PC-9 (cell line): Measurements from ENCODE around the gene FNIP1. TPM values are rescaled to one million over a fixed set of nuclear protein-coding genes. Genes with fewer than 3 reads are reported as not detected.

Experiments
- BruUV-seq: library from RNA; stranded (reverse); fragments of 400-500 nt; replicated peaks from 2 replicates; lab custom pipeline; 2021; lab: Mats Ljungman, UMichigan
- CTCF ChIA-PET: fragments of 300-600 bp; sonication (Branson Sonifier 250); formaldehyde crosslinking; loops from one replicate; lab custom pipeline; 2022; ENCODE audit warnings: antibody characterized with exemption; lab: Charles Lee
- POLR2A ChIA-PET: fragments of 300-600 bp; sonication (Branson Sonifier 250); formaldehyde crosslinking; loops from one replicate; lab custom pipeline; 2022; ENCODE audit warnings: antibody characterized with exemption; ENCODE audit not compliant: unreplicated experiment; lab: Charles Lee
- DNase-seq, 2 experiments: peaks; one replicate each; pipeline versions ENCODE4 v3.0.0 to v3.0.0-alpha.2; 2015 to 2022; ENCODE audit warnings: mixed read lengths in 1 of 2
- H2AFZ ChIP-seq: fragments of 200-600 bp; sonication (generic); 2 replicates; pipeline ENCODE4 v1.8.1; 2017; ENCODE audit warnings: antibody characterized with exemption
- H3F3A ChIP-seq: fragments of 200-600 bp; sonication (generic); 2 replicates; pipeline ENCODE4 v1.8.1; 2017; ENCODE audit warnings: antibody characterized with exemption, mild to moderate bottlenecking, low read depth; ENCODE audit not compliant: insufficient read depth
- H3K27ac ChIP-seq: fragments of 200-600 bp; sonication (generic); 2 replicates; pipeline ENCODE4 v1.6.1; 2016; ENCODE audit warnings: mixed run types
- H3K27me3 ChIP-seq: fragments of 200-600 bp; sonication (generic); 2 replicates; pipeline ENCODE4 v1.6.1; 2016; ENCODE audit warnings: low read depth, mixed run types; ENCODE audit not compliant: insufficient read depth
- H3K36me3 ChIP-seq: fragments of 200-600 bp; sonication (generic); 2 replicates; pipeline ENCODE4 v1.6.1; 2016; ENCODE audit warnings: low read depth, mixed run types
- H3K4me1 ChIP-seq: fragments of 200-600 bp; sonication (generic); replicated peaks from 2 replicates; pipeline ENCODE4 v1.6.1; 2016; ENCODE audit warnings: mixed run types; ENCODE audit not compliant: insufficient read depth
- H3K4me2 ChIP-seq: fragments of 200-600 bp; sonication (generic); 2 replicates; pipeline ENCODE4 v1.6.1; 2017; ENCODE audit warnings: mixed run types
- H3K4me3 ChIP-seq: fragments of 200-600 bp; sonication (generic); 2 replicates; pipeline ENCODE4 v1.6.1; 2016; ENCODE audit warnings: mixed run types
- H3K79me2 ChIP-seq: fragments of 200-600 bp; sonication (generic); 2 replicates; pipeline ENCODE4 v1.6.1; 2017; ENCODE audit warnings: low read depth, mixed run types
- H3K9me2 ChIP-seq: fragments of 200-600 bp; sonication (generic); 2 replicates; pipeline ENCODE4 v1.8.1; 2017; ENCODE audit warnings: mild to moderate bottlenecking; ENCODE audit not compliant: insufficient read depth
- H3K9me3 ChIP-seq: fragments of 200-600 bp; sonication (generic); 2 replicates; pipeline ENCODE4 v1.8.1; 2016; ENCODE audit warnings: low read depth; ENCODE audit not compliant: insufficient read depth
- H4K20me1 ChIP-seq: fragments of 200-600 bp; sonication (generic); 2 replicates; pipeline ENCODE4 v1.8.1; 2017; ENCODE audit not compliant: insufficient read depth
- CTCF ChIP-seq: fragments of 200-600 bp; sonication (generic); conservative IDR thresholded peaks from 2 replicates; pipeline ENCODE4 v1.6.1; 2017; ENCODE audit warnings: mixed run types, antibody characterized with exemption, mild to moderate bottlenecking, moderate library complexity
- EZH2 ChIP-seq: fragments of 200-600 bp; sonication (generic); IDR thresholded peaks from 2 replicates; pipeline ENCODE4 v1.8.0; 2017; ENCODE audit warnings: antibody characterized with exemption, low read depth
- intact Hi-C: fragments of 100-400 bp; cut with micrococcal nuclease; formaldehyde crosslinking; loops from one replicate; pipeline ENCODE4 v1.10.0; 2022; ENCODE audit not compliant: unreplicated experiment
- total RNA-seq: library from RNA; stranded (reverse); gene quantifications from 2 replicates; pipeline ENCODE4 v1.2.3, GENCODE V29; 2021

FNIP1 gene
- total RNA-seq, 1 experiment from 2014 or later, result 23.5 TPM

DNA sequence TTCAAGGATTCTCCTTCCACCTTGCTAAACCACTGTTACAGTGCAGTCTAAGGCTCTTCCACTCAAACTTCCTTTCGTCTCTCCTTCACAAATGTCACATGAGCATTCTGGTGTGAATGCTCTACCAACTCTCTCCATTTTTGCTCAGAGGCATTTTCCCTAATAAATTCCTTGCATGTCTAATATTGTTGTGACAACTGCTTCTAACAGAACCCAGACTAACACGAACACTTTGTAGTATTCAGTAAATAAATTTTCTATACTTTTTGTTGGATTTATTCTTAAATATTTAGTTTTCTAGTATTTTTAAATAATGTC lies 185.8 kb downstream of the FNIP1 start:
- no peaks in the 10 kb centered on the region for H3K9me2 ChIP-seq
- CTCF ChIA-PET, result no interaction called here
- H3K4me2 ChIP-seq, result no peak overlapping the region
- H3K4me3 ChIP-seq, result no peak overlapping the region
- no peak overlapping the region for H2AFZ ChIP-seq
- TF ChIP-seq CTCF (no peak), EZH2 (no peak)
- H3K27ac ChIP-seq, result no peak overlapping the region
- H3K9me3 ChIP-seq, result no peaks in the 10 kb centered on the region
- no peaks in the 10 kb centered on the region for H3K36me3 ChIP-seq
- no peaks in the 10 kb centered on the region; the same call in 1 of the 2 replicates for H3F3A ChIP-seq
- POLR2A ChIA-PET, result no interaction called here
- H3K79me2 ChIP-seq, result peaks cover 97% of the 10 kb centered on the region
- peaks cover 12% of the 10 kb centered on the region; the same call in 1 of the 2 replicates for H3K4me1 ChIP-seq
- DNase-seq, result no peak
- intact Hi-C loops, result loop anchor here (2.0 kb wide), 1 partner anchor 24 kb away; the partner anchor contains the start of gene RAPGEF6
- no peaks in the 10 kb centered on the region for H3K27me3 ChIP-seq
- peaks cover 18% of the 10 kb centered on the region for H4K20me1 ChIP-seq
- BruUV-seq, result no TSS peak

- Histone ChIP-seq H2AFZ (no peak overlapping the region), H3K4me2 (no peak overlapping the region)
- no TSS peak for BruUV-seq
Observed at GRCh38 chr5:131610198-131611063, 186.4 kb downstream of the FNIP1 start.

DNA sequence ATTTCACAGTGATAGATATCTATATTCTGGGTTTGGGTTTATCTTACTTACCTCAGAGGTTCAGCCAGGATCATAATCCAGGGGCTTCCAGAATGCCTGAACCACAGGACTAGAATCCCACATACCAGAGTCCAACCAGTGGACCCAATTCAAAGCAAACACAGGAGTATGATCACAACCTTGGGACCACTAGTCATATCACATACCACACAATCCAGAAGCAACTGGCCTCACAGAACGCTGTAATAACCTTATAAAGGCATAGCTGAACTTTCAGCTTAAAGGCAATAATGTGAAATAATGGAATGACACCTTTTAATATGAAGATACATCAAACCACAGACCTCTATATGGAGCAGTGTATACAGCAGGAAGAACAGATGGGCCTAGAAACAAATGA lies 187.0 kb downstream of the FNIP1 start:
- H3K27me3 ChIP-seq, result no peaks in the 10 kb centered on the region
- intact Hi-C loops, result loop anchor here (2.0 kb wide), 1 partner anchor 25 kb away; the partner anchor contains the start of gene RAPGEF6
- H3K79me2 ChIP-seq, result peaks cover 89% of the 10 kb centered on the region
- no peaks in the 10 kb centered on the region for H3K9me3 ChIP-seq
- no peak for DNase-seq
- H3K4me2 ChIP-seq, result no peak overlapping the region
- H3K36me3 ChIP-seq, result no peaks in the 10 kb centered on the region
- no peak overlapping the region for H2AFZ ChIP-seq
- CTCF ChIA-PET, result no interaction called here
- no TSS peak for BruUV-seq
- peaks cover 4% of the 10 kb centered on the region; the same call in 1 of the 2 replicates for H3K4me1 ChIP-seq
- no peak overlapping the region for H3K4me3 ChIP-seq
- H3K9me2 ChIP-seq, result no peaks in the 10 kb centered on the region
- no peak overlapping the region for H3K27ac ChIP-seq
- no peaks in the 10 kb centered on the region; the same call in 1 of the 2 replicates for H3F3A ChIP-seq
- no peak for TF ChIP-seq CTCF
- TF ChIP-seq EZH2, result no peak
- H4K20me1 ChIP-seq, result peaks cover 18% of the 10 kb centered on the region
- POLR2A ChIA-PET, result no interaction called here

More at GRCh38 chr5:131610198-131611063, 186.4 kb downstream of the FNIP1 start:
- Histone ChIP-seq H3K4me1 (peaks cover 11% of the 10 kb centered on the region; the same call in 1 of the 2 replicates), H3K27ac (no peak overlapping the region), H3F3A (no peaks in the 10 kb centered on the region; the same call in 1 of the 2 replicates), H4K20me1 (peaks cover 18% of the 10 kb centered on the region), H3K79me2 (peaks cover 92% of the 10 kb centered on the region), H3K36me3 (no peaks in the 10 kb centered on the region), H3K9me3 (no peaks in the 10 kb centered on the region), H3K27me3 (no peaks in the 10 kb centered on the region), H3K9me2 (no peaks in the 10 kb centered on the region), H3K4me3 (no peak overlapping the region)
- no peak for TF ChIP-seq CTCF
- TF ChIP-seq EZH2, result no peak
- CTCF ChIA-PET, result no interaction called here
- POLR2A ChIA-PET, result no interaction called here
- intact Hi-C loops, result loop anchor here (2.0 kb wide), 1 partner anchor 24 kb away; the partner anchor contains the start of gene RAPGEF6
- peak; percentile 18 to 70 for DNase-seq
